HG02571 (cell line): ENCODE results near the gene PTGFRN.
A peak's percentile ranks its signal among the peaks of the same experiment; 100 is the strongest.

Source experiments
- ATAC-seq: cut with Tn5 transposase; IDR thresholded peaks from one replicate; pipeline ENCODE4 v1.9.1; 2021; ENCODE audit warnings: mild to moderate bottlenecking, moderate library complexity; ENCODE audit not compliant: unreplicated experiment

Gene PTGFRN

GRCh38 chr1:116991918-116992317, 82.2 kb downstream of the PTGFRN start:
- ATAC-seq: no peak

- no peak for ATAC-seq
Measured at GRCh38 chr1:116993286-116993685, 83.6 kb downstream of the PTGFRN start.

- no peak for ATAC-seq
Measured at GRCh38 chr1:116994411-116994810, 84.7 kb downstream of the PTGFRN start.

- ATAC-seq: no peak
Measured at GRCh38 chr1:116997066-116997465, 87.3 kb downstream of the PTGFRN start.

GRCh38 chr1:116997636-116998035, 87.9 kb downstream of the PTGFRN start:
- no peak for ATAC-seq

- ATAC-seq: no peak
Measured at GRCh38 chr1:116999596-116999995, 89.9 kb downstream of the PTGFRN start.

- ATAC-seq: no peak
Measured at GRCh38 chr1:117000142-117000541, 90.4 kb downstream of the PTGFRN start.

- ATAC-seq: peak; percentile 93
Measured at GRCh38 chr1:117001254-117001927, 91.7 kb downstream of the PTGFRN start, which contains the start of gene CD101. TSS of gene CD101 (plus strand) at chr1:117001760. CDS start at chr1:117001818, 58 bp downstream.

- no peak for ATAC-seq
Measured at GRCh38 chr1:117003223-117003875, 93.6 kb downstream of the PTGFRN start.

GRCh38 chr1:117007719-117008013, 98.0 kb downstream of the PTGFRN start:
- no peak for ATAC-seq

- ATAC-seq: no peak
Measured at GRCh38 chr1:117008656-117009055, 98.9 kb downstream of the PTGFRN start.

- no peak for ATAC-seq
Measured at GRCh38 chr1:117009132-117009531, 99.4 kb downstream of the PTGFRN start.

- ATAC-seq: no peak
Measured at GRCh38 chr1:117010310-117010969, 100.7 kb downstream of the PTGFRN start.

GRCh38 chr1:117011334-117011733, 101.6 kb downstream of the PTGFRN start:
- ATAC-seq: no peak

GRCh38 chr1:117013309-117013858, 103.7 kb downstream of the PTGFRN start:
- ATAC-seq: no peak

GRCh38 chr1:117014209-117014608, 104.5 kb downstream of the PTGFRN start:
- ATAC-seq: no peak

GRCh38 chr1:117015724-117016123, 106.0 kb downstream of the PTGFRN start:
- no peak for ATAC-seq

- no peak for ATAC-seq
Measured at GRCh38 chr1:117017062-117017461, 107.3 kb downstream of the PTGFRN start.

- peak; percentile 70 for ATAC-seq
Measured at GRCh38 chr1:117017648-117018047, 107.9 kb downstream of the PTGFRN start.

GRCh38 chr1:117020526-117021156, 110.9 kb downstream of the PTGFRN start:
- no peak for ATAC-seq

GRCh38 chr1:117022114-117022513, 112.4 kb downstream of the PTGFRN start:
- ATAC-seq: no peak
